ENCODE results near the gene KDM4C.
"Not testable (repeated sequence)": the region's sequence is repeated elsewhere in the genome, so short reads cannot be mapped to it uniquely, and the experiment has no call there.

Gene KDM4C

DNA sequence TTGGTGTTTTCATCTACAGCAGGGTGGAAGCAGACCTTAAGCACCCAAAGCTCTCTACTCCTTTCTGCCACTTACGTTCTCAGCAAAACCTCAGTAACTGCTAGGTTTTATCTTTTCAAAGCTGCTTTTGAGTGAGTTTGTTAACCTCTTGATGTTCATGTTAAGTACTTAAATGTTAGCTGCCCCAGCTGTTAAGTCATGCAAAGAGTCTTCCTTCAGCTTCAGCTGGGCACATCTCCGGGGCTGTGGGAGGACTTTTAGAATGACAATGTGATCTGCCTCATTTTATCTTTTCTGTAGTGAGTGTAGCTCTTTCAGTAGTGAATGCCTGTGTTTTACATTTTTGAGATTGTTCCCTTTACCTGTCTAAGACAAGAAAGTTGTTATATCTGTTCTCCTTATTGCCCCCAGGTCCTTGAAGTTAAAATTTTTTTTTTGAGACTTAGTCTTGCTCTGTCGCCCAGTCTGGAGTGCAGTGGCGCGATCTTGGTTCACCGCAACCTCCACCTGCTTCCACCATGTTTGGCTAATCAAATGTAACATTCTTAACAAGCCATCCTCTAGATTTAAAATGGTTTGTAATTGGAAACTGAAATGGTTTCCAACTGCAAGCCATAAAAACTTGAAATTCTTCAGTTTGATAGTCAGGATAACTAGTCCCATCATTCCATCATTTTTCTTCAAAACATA lies 19.6 kb downstream of the KDM4C start:
- DNase-seq (ENCODE audit: low spot score in 2 of 2) (no peak), ATAC-seq (ENCODE audit: low read depth) (no peak)
- no peak overlapping the region for H3K27ac Mint-ChIP-seq
- no peaks in the 10 kb centered on the region for H3K27me3 Mint-ChIP-seq
- peaks cover 22% of the 10 kb centered on the region for H3K4me1 Mint-ChIP-seq
- H3K4me3 Mint-ChIP-seq = peak overlapping the region; percentile 19
- H3K9me3 Mint-ChIP-seq = no peaks in the 10 kb centered on the region
- H3K36me3 Mint-ChIP-seq = peaks cover 1% of the 10 kb centered on the region

- Mint-ChIP-seq H3K4me1 (peaks cover 42% of the 10 kb centered on the region), H3K9me3 (no peaks in the 10 kb centered on the region), H3K27ac (peak overlapping the region; percentile 41), H3K4me3 (no peak overlapping the region), H3K36me3 (peaks cover 1% of the 10 kb centered on the region), H3K27me3 (no peaks in the 10 kb centered on the region)
- DNase-seq (ENCODE audit: low spot score in 2 of 2) (no peak), ATAC-seq (ENCODE audit: low read depth) (no peak)
Measured at GRCh38 chr9:6779417-6780241, 21.9 kb downstream of the KDM4C start.

GRCh38 chr9:6780690-6781089 lies 22.9 kb downstream of the KDM4C start:
- H3K4me3 Mint-ChIP-seq = no peak overlapping the region
- ATAC-seq (ENCODE audit: low read depth) (no peak), DNase-seq (ENCODE audit: low spot score in 2 of 2) (no peak)
- no peaks in the 10 kb centered on the region for H3K9me3 Mint-ChIP-seq
- peaks cover 48% of the 10 kb centered on the region for H3K4me1 Mint-ChIP-seq
- H3K27me3 Mint-ChIP-seq = no peaks in the 10 kb centered on the region
- H3K36me3 Mint-ChIP-seq = peaks cover 1% of the 10 kb centered on the region
- peak overlapping the region; percentile 7 for H3K27ac Mint-ChIP-seq

DNA sequence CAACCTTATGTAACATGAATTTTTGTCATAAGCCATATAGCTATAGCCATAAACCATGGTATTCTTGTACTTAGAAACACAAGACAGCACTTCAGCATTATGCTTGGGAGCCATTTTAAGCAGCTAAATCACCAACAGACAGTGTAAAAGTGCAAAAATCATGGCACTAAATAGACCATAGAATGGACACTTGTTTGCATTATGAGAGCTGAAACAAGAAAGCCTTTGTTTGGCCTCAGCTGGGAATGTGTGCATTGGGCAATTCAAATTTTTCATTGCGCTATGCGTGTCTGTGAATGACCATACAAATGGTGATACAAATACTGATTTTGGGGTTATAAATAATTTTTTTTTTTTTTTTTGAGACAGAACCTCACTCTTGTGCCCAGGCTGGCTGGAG lies 23.7 kb downstream of the KDM4C start:
- Mint-ChIP-seq H3K27ac (no peak overlapping the region), H3K4me3 (no peak overlapping the region), H3K36me3 (peaks cover 1% of the 10 kb centered on the region), H3K27me3 (no peaks in the 10 kb centered on the region), H3K9me3 (no peaks in the 10 kb centered on the region), H3K4me1 (peaks cover 52% of the 10 kb centered on the region)
- ATAC-seq (ENCODE audit: low read depth) (no peak), DNase-seq (ENCODE audit: low spot score in 2 of 2) (no peak)

- Mint-ChIP-seq H3K4me3 (peak overlapping the region; percentile 9), H3K27me3 (no peaks in the 10 kb centered on the region), H3K9me3 (no peaks in the 10 kb centered on the region), H3K36me3 (no peaks in the 10 kb centered on the region), H3K4me1 (peaks cover 46% of the 10 kb centered on the region), H3K27ac (no peak overlapping the region)
- DNase-seq (ENCODE audit: low spot score in 2 of 2) (no peak), ATAC-seq (ENCODE audit: low read depth) (no peak)
Measured at GRCh38 chr9:6782345-6782744, 24.6 kb downstream of the KDM4C start.

- no peaks in the 10 kb centered on the region for H3K27me3 Mint-ChIP-seq
- peak overlapping the region; percentile 40 for H3K27ac Mint-ChIP-seq
- H3K36me3 Mint-ChIP-seq = no peaks in the 10 kb centered on the region
- H3K9me3 Mint-ChIP-seq = no peaks in the 10 kb centered on the region
- peak; percentile 62 for ATAC-seq (ENCODE audit: low read depth)
- DNase-seq (ENCODE audit: low spot score in 2 of 2) = no peak
- H3K4me1 Mint-ChIP-seq = peaks cover 49% of the 10 kb centered on the region
- peak overlapping the region; percentile 9 for H3K4me3 Mint-ChIP-seq
Measured at GRCh38 chr9:6782981-6783380, 25.2 kb downstream of the KDM4C start.

GRCh38 chr9:6783753-6784152 lies 26.0 kb downstream of the KDM4C start:
- ATAC-seq (ENCODE audit: low read depth) (no peak), DNase-seq (ENCODE audit: low spot score in 2 of 2) (no peak)
- Mint-ChIP-seq H3K4me3 (peak overlapping the region; percentile 4), H3K36me3 (peaks cover 3% of the 10 kb centered on the region), H3K4me1 (peaks cover 56% of the 10 kb centered on the region), H3K9me3 (no peaks in the 10 kb centered on the region), H3K27me3 (no peaks in the 10 kb centered on the region), H3K27ac (peak overlapping the region; percentile 40)

GRCh38 chr9:6785682-6786081 lies 27.9 kb downstream of the KDM4C start:
- Mint-ChIP-seq H3K4me1 (peaks cover 55% of the 10 kb centered on the region), H3K4me3 (no peak overlapping the region), H3K27me3 (no peaks in the 10 kb centered on the region), H3K27ac (peak overlapping the region; percentile 64), H3K9me3 (no peaks in the 10 kb centered on the region), H3K36me3 (peaks cover 3% of the 10 kb centered on the region)
- DNase-seq (ENCODE audit: low spot score in 2 of 2) (no peak), ATAC-seq (ENCODE audit: low read depth) (no peak)

DNA sequence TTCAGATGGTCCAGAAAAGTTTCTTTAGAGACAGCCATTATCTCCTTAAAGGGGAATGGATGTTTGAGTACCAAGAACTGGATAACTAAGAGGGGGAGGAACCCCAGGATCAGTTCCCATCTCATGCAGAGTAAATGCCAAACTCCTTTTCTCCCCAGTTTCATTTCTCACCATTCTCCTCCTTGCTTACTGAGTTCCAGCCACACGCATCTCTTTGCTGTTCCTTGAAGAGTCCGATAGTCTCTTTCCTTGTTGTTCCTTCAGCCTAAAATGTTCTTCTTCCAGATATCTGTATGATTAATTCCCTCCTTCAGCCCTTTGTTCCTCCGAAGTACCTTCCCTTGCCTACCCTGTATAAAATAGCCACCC lies 30.0 kb downstream of the KDM4C start:
- Mint-ChIP-seq H3K36me3 (peaks cover 6% of the 10 kb centered on the region), H3K27me3 (no peaks in the 10 kb centered on the region), H3K4me1 (peaks cover 46% of the 10 kb centered on the region), H3K4me3 (no peak overlapping the region), H3K27ac (peak overlapping the region; percentile 21), H3K9me3 (no peaks in the 10 kb centered on the region)
- ATAC-seq (ENCODE audit: low read depth) (no peak), DNase-seq (ENCODE audit: low spot score in 2 of 2) (no peak)

DNA sequence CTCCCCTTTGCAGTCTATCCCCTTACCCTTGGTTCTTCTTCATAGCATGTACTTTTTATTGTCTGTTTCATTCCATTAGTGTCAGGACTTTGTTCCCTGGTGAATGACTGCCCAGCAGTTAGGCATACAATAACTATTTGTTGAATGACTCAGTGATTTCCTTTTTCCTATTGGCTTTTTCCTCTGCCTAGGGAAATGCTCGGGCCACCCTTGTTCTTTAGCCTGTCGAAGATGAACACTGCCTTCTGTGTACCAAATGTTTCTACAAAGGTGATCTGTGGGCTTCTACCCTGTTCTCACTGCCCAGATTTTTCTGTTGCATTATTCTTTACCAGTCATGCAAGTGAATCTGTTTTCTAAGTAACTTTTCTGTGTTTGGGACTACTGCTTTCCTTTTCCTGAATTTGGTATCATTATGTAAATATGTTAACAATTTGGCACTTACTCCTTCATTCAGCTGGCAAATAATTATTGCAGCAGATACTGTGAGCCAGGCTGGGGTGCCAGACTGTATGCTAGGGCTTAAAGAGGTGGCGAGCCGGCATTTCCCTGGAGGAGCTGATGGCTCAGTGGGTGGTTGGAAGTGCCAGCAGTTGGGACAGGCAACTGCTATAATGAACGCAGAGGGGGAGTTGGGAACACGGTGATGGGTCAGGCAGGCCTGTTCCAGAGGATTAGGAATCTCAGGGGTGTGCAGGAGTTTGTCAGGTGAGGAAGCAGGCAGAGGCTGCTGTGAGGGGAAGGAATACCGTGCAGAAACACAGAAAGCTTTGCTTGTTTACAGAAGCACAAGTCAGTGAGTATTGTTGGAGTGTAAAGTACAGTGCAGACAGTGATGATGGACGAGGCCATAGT lies 30.6 kb downstream of the KDM4C start:
- peak overlapping the region; percentile 21 for H3K27ac Mint-ChIP-seq
- no peak overlapping the region for H3K4me3 Mint-ChIP-seq
- DNase-seq (ENCODE audit: low spot score in 2 of 2) (no peak), ATAC-seq (ENCODE audit: low read depth) (no peak)
- H3K9me3 Mint-ChIP-seq = no peaks in the 10 kb centered on the region
- peaks cover 7% of the 10 kb centered on the region for H3K36me3 Mint-ChIP-seq
- peaks cover 40% of the 10 kb centered on the region for H3K4me1 Mint-ChIP-seq
- no peaks in the 10 kb centered on the region for H3K27me3 Mint-ChIP-seq

DNA sequence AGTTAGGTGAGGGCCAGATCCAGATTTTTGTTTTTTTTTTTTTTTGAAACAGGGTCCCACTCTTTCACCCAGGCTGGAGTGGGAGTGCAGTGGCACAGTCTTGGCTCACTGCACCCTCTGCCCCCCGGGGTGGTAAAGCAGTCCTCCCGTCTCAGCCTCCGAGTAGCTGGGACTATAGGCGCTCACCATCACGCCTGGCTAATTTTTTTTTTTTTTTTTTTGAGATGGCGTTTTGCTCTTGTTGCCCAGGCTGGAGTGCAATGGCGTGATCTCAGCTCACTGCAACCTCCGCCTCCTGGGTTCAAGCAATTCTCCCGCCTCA lies 31.2 kb downstream of the KDM4C start:
- not testable (repeated sequence) for H3K36me3 Mint-ChIP-seq; DNase-seq (ENCODE audit: low spot score in 2 of 2); ATAC-seq (ENCODE audit: low read depth); H3K9me3 Mint-ChIP-seq; H3K27ac Mint-ChIP-seq; H3K27me3 Mint-ChIP-seq; H3K4me3 Mint-ChIP-seq
- peaks cover 36% of the 10 kb centered on the region for H3K4me1 Mint-ChIP-seq

- peaks cover 29% of the 10 kb centered on the region for H3K4me1 Mint-ChIP-seq
- H3K27me3 Mint-ChIP-seq = no peaks in the 10 kb centered on the region
- DNase-seq (ENCODE audit: low spot score in 2 of 2) = no peak
- no peak overlapping the region for H3K4me3 Mint-ChIP-seq
- H3K36me3 Mint-ChIP-seq = peaks cover 15% of the 10 kb centered on the region
- no peaks in the 10 kb centered on the region for H3K9me3 Mint-ChIP-seq
- peak overlapping the region; percentile 46 for H3K27ac Mint-ChIP-seq
- ATAC-seq (ENCODE audit: low read depth) = no peak
Measured at GRCh38 chr9:6790866-6791265, 33.1 kb downstream of the KDM4C start.

- no peaks in the 10 kb centered on the region for H3K27me3 Mint-ChIP-seq
- ATAC-seq (ENCODE audit: low read depth) (no peak), DNase-seq (ENCODE audit: low spot score in 2 of 2) (no peak)
- no peaks in the 10 kb centered on the region for H3K9me3 Mint-ChIP-seq
- H3K4me3 Mint-ChIP-seq = no peak overlapping the region
- H3K4me1 Mint-ChIP-seq = peaks cover 19% of the 10 kb centered on the region
- H3K27ac Mint-ChIP-seq = no peak overlapping the region
- peaks cover 20% of the 10 kb centered on the region for H3K36me3 Mint-ChIP-seq
Measured at GRCh38 chr9:6793203-6793602, 35.4 kb downstream of the KDM4C start.

- H3K4me3 Mint-ChIP-seq = no peak overlapping the region
- peaks cover 20% of the 10 kb centered on the region for H3K36me3 Mint-ChIP-seq
- no peak for ATAC-seq (ENCODE audit: low read depth)
- no peaks in the 10 kb centered on the region for H3K27me3 Mint-ChIP-seq
- peaks cover 2% of the 10 kb centered on the region for H3K9me3 Mint-ChIP-seq
- DNase-seq (ENCODE audit: low spot score in 2 of 2) = no peak
- H3K27ac Mint-ChIP-seq = peak overlapping the region; percentile 31
- H3K4me1 Mint-ChIP-seq = peaks cover 13% of the 10 kb centered on the region
Measured at GRCh38 chr9:6794936-6795335, 37.2 kb downstream of the KDM4C start.
